ENCODE results near the gene MEGF6. TPM values are rescaled to one million over a fixed set of nuclear protein-coding genes. Genes with fewer than 3 reads are reported as not detected.
A peak's percentile ranks its signal among the peaks of the same experiment; 100 is the strongest.

Gene MEGF6
- total and polyA plus RNA-seq, 9 of the 15 experiments (the other 6 are each of a cell fraction or from before 2014, with no cell fraction given) = 0.03 to 1.7 (median 0.24) TPM; not detected in 3

GRCh38 chr1:3614755-3615742 is 3.7 kb upstream of the MEGF6 start (continued):
- TF ChIP-seq CREB3 (tag; conservative IDR thresholded peaks at IDR 0.05; ENCODE audit: low read depth) (no peak), SIN3B (IDR thresholded peaks at IDR 0.05; ENCODE audit: low read depth) (no peak), NR2C2 (CRISPR knock-in tag; IDR thresholded peaks at IDR 0.05) (no peak), NR2C2 (tag; IDR thresholded peaks at IDR 0.05) (no peak), POLR2H (tag; IDR thresholded peaks at IDR 0.05; ENCODE audit: low read depth) (no peak), HINFP (tag; conservative IDR thresholded peaks at IDR 0.05; ENCODE audit: low read depth) (peak; percentile 81), TAF7 (tag; IDR thresholded peaks at IDR 0.05) (0 out of 2 replicates have a peak, but pooled peaks have one; percentile 3), RAD21 (CRISPR knock-in tag; conservative IDR thresholded peaks at IDR 0.05 in 1 of 2, IDR thresholded peaks at IDR 0.05 in 1 of 2) (peak; percentile 57 to 91; a peak in 3 of 4 replicates)
- TF ChIP-seq, protein P1, sequence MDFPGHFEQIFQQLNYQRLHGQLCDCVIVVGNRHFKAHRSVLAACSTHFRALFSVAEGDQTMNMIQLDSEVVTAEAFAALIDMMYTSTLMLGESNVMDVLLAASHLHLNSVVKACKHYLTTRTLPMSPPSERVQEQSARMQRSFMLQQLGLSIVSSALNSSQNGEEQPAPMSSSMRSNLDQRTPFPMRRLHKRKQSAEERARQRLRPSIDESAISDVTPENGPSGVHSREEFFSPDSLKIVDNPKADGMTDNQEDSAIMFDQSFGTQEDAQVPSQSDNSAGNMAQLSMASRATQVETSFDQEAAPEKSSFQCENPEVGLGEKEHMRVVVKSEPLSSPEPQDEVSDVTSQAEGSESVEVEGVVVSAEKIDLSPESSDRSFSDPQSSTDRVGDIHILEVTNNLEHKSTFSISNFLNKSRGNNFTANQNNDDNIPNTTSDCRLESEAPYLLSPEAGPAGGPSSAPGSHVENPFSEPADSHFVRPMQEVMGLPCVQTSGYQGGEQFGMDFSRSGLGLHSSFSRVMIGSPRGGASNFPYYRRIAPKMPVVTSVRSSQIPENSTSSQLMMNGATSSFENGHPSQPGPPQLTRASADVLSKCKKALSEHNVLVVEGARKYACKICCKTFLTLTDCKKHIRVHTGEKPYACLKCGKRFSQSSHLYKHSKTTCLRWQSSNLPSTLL (IDR thresholded peaks at IDR 0.05) = 0 out of 2 replicates have a peak, but pooled peaks have one; percentile 54
- TF ChIP-seq, protein P2, sequence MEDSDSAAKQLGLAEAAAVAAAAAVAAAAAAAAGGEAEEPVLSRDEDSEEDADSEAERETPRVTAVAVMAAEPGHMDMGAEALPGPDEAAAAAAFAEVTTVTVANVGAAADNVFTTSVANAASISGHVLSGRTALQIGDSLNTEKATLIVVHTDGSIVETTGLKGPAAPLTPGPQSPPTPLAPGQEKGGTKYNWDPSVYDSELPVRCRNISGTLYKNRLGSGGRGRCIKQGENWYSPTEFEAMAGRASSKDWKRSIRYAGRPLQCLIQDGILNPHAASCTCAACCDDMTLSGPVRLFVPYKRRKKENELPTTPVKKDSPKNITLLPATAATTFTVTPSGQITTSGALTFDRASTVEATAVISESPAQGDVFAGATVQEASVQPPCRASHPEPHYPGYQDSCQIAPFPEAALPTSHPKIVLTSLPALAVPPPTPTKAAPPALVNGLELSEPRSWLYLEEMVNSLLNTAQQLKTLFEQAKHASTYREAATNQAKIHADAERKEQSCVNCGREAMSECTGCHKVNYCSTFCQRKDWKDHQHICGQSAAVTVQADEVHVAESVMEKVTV (CRISPR knock-in tag; IDR thresholded peaks at IDR 0.05) = 0 out of 2 replicates have a peak, but pooled peaks have one; percentile 18
- TF ChIP-seq, protein P3, sequence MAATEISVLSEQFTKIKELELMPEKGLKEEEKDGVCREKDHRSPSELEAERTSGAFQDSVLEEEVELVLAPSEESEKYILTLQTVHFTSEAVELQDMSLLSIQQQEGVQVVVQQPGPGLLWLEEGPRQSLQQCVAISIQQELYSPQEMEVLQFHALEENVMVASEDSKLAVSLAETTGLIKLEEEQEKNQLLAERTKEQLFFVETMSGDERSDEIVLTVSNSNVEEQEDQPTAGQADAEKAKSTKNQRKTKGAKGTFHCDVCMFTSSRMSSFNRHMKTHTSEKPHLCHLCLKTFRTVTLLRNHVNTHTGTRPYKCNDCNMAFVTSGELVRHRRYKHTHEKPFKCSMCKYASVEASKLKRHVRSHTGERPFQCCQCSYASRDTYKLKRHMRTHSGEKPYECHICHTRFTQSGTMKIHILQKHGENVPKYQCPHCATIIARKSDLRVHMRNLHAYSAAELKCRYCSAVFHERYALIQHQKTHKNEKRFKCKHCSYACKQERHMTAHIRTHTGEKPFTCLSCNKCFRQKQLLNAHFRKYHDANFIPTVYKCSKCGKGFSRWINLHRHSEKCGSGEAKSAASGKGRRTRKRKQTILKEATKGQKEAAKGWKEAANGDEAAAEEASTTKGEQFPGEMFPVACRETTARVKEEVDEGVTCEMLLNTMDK (IDR thresholded peaks at IDR 0.05; ENCODE audit: borderline replicate concordance, insufficient read depth, low read depth, low read length, poor library complexity, severe bottlenecking) = peak; percentile 17

Measured in K562 (cell line).